Heart left ventricle (tissue), 13 donors: ENCODE data around the gene CHD5.

Experiments used
- CTCF ChIP-seq, 12 donors: fragments of 200-600 bp; sonication (generic) in 4 of 12; IDR thresholded peaks; one replicate each; pipeline versions ENCODE4 v1.5.0 to v1.8.0; 2018 to 2022; ENCODE audit warnings: antibody characterized with exemption in 12 of 12, mild to moderate bottlenecking in 5 of 12
- POLR2A ChIP-seq, 2 donors: fragments of 450-650 bp; IDR thresholded peaks; one replicate each; pipeline ENCODE4 v1.6.1; 2017; ENCODE audit warnings: antibody characterized with exemption in 2 of 2, mild to moderate bottlenecking in 2 of 2, moderate library complexity in 2 of 2
- donor health status: ischemic (EF 13 %, LVEDD 7.1; RV severe dilation, severe dysfunction).
- donor health status: DM: no; HTN: yes; CAD: no.
- donor health status: DM: no; HTN: no; CAD: no.
- donor health status: ischemic (EF 25% LVEDD 6.9; RV normal size, moderate dysfunction).
- donor health status: ischemic (EF 25% LVEDD 5.7; RV mildly dilated, moderate dysfunction).
- donor health status: ischemic (EF 35%, LVEDD 5.7; RV mildly dilated, moderate dysfunction).
- donor health status: nonischemic (EF 11% LVEDD 7.7; RV severe dilation, severe dysfunction).
- donor health status: DM: yes; HTN: yes; CAD: no.
- donor health status: PGD.
- donor health status: ischemic (EF 29% LVEDD 5.4; RV normal size, mild dysfunction).
- donor health status: nonischemic (EF 23%, LVEDD 6.1; RV moderate dilation, normal function).

GRCh38 chr1:6148497-6149241, 31.5 kb downstream of the CHD5 start:
- TF ChIP-seq CTCF (IDR thresholded peaks at IDR 0.05): no peak
- TF ChIP-seq POLR2A (IDR thresholded peaks at IDR 0.05): no peak
